OCI-LY3 (cell line): ENCODE measurements around the gene MOB3C.

Source experiments
- H2AFZ ChIP-seq: fragments of 200-600, 300-600 bp; shearing (Covaris generic); 2 replicates; pipeline ENCODE4 v1.6.0; 2014; ENCODE audit warnings: antibody characterized with exemption, low read depth, low read length
- H3K27ac ChIP-seq: fragments of 200-600, 300-600 bp; sonication (generic); 2 replicates; pipeline ENCODE4 v1.5.1; 2014; ENCODE audit warnings: mild to moderate bottlenecking, low read length, moderate library complexity, mixed read lengths
- H3K27me3 ChIP-seq: fragments of 200-600, 300-600 bp; sonication (generic); 2 replicates; pipeline ENCODE4 v1.6.1; 2014; ENCODE audit warnings: low read depth, low read length, mixed read lengths
- H3K36me3 ChIP-seq: fragments of 200-600, 300-600 bp; sonication (generic); replicated peaks from 2 replicates; pipeline ENCODE3; 2014; ENCODE audit warnings: low read depth, low read length, mixed read lengths
- H3K4me1 ChIP-seq: fragments of 300-600, 200-600 bp; sonication (generic); 2 replicates; pipeline ENCODE4 v1.6.1; 2014; ENCODE audit warnings: low read length, mixed read lengths
- H3K4me2 ChIP-seq: fragments of 200-600, 300-600 bp; sonication (generic); 2 replicates; pipeline ENCODE4 v1.6.1; 2014; ENCODE audit warnings: low read length, mixed read lengths
- H3K4me3 ChIP-seq: fragments of 300-600, 200-600 bp; sonication (generic); 2 replicates; pipeline ENCODE4 v1.5.1; 2014; ENCODE audit warnings: antibody characterized with exemption, mild to moderate bottlenecking, low read length, moderate library complexity
- H3K79me2 ChIP-seq: fragments of 300-600, 200-600 bp; shearing (Covaris generic); 2 replicates; pipeline ENCODE4 v1.6.1; 2014; ENCODE audit warnings: mild to moderate bottlenecking, low read length, mixed read lengths
- H3K9ac ChIP-seq: fragments of 300-600, 200-600 bp; shearing (Covaris generic); 2 replicates; pipeline ENCODE4 v1.6.0; 2014; ENCODE audit warnings: mild to moderate bottlenecking, low read length, moderate library complexity
- H3K9me3 ChIP-seq: fragments of 200-600, 300-600 bp; shearing (Covaris generic); 2 replicates; pipeline ENCODE4 v1.6.1; 2014; ENCODE audit warnings: low read length, mixed read lengths; ENCODE audit not compliant: insufficient read depth
- H4K20me1 ChIP-seq: fragments of 200-600, 300-600 bp; sonication (generic); 2 replicates; pipeline ENCODE4 v1.6.1; 2016; ENCODE audit warnings: low read length, mixed read lengths; ENCODE audit not compliant: insufficient read depth
- CTCF ChIP-seq: fragments of 200-600, 300-600 bp; sonication (generic); IDR thresholded peaks from 2 replicates; pipeline ENCODE4 v1.5.1; 2014; ENCODE audit warnings: antibody characterized with exemption, low read length, low read depth
- EZH2phosphoT487 ChIP-seq: fragments of 200-600 bp; shearing (Covaris generic); IDR thresholded peaks from 2 replicates; pipeline ENCODE4 v1.6.1; 2018; ENCODE audit warnings: antibody characterized with exemption, mixed run types, low read depth

The MOB3C gene

GRCh38 chr1:46615088-46615487 is 1.5 kb downstream of the MOB3C start:
- Histone ChIP-seq H3K9me3 (no peaks in the 10 kb centered on the region), H3K9ac (no peak overlapping the region), H3K36me3 (no peaks in the 10 kb centered on the region), H3K27me3 (no peaks in the 10 kb centered on the region), H3K79me2 (no peaks in the 10 kb centered on the region), H3K4me2 (peak overlapping the region; percentile 97; the same call in 1 of the 2 replicates), H3K4me1 (peaks cover 9% of the 10 kb centered on the region; the same call in 1 of the 2 replicates), H2AFZ (no peak overlapping the region), H3K4me3 (0 out of 2 replicates have a peak overlapping the region, but pooled peaks have one; percentile 97), H3K27ac (no peak overlapping the region), H4K20me1 (no peaks in the 10 kb centered on the region)
- TF ChIP-seq EZH2phosphoT487 (no peak), CTCF (no peak)

- Histone ChIP-seq H2AFZ (no peak overlapping the region), H4K20me1 (no peaks in the 10 kb centered on the region), H3K9ac (no peak overlapping the region), H3K4me1 (peaks cover 9% of the 10 kb centered on the region; the same call in 1 of the 2 replicates), H3K9me3 (no peaks in the 10 kb centered on the region), H3K79me2 (no peaks in the 10 kb centered on the region), H3K36me3 (no peaks in the 10 kb centered on the region), H3K27ac (no peak overlapping the region), H3K4me3 (no peak overlapping the region), H3K4me2 (no peak overlapping the region), H3K27me3 (no peaks in the 10 kb centered on the region)
- TF ChIP-seq CTCF: no peak
Observed at GRCh38 chr1:46614604-46614984, 2.0 kb downstream of the MOB3C start.

GRCh38 chr1:46613661-46614603 is 2.7 kb downstream of the MOB3C start:
- Histone ChIP-seq H2AFZ (no peak overlapping the region), H3K79me2 (no peaks in the 10 kb centered on the region), H3K27ac (no peak overlapping the region), H4K20me1 (no peaks in the 10 kb centered on the region), H3K36me3 (no peaks in the 10 kb centered on the region), H3K9me3 (no peaks in the 10 kb centered on the region), H3K4me2 (no peak overlapping the region), H3K9ac (no peak overlapping the region), H3K27me3 (no peaks in the 10 kb centered on the region), H3K4me3 (no peak overlapping the region), H3K4me1 (peaks cover 9% of the 10 kb centered on the region; the same call in 1 of the 2 replicates)
- TF ChIP-seq CTCF (no peak), EZH2phosphoT487 (no peak)

- Histone ChIP-seq H3K9me3 (no peaks in the 10 kb centered on the region), H4K20me1 (no peaks in the 10 kb centered on the region), H3K4me1 (peaks cover 9% of the 10 kb centered on the region; the same call in 1 of the 2 replicates), H3K9ac (no peak overlapping the region), H3K79me2 (no peaks in the 10 kb centered on the region), H3K4me3 (no peak overlapping the region), H2AFZ (no peak overlapping the region), H3K27ac (no peak overlapping the region), H3K36me3 (no peaks in the 10 kb centered on the region), H3K27me3 (no peaks in the 10 kb centered on the region), H3K4me2 (no peak overlapping the region)
- TF ChIP-seq CTCF (no peak), EZH2phosphoT487 (no peak)
Observed at GRCh38 chr1:46612937-46613660, 3.5 kb downstream of the MOB3C start.
